ENCODE results near the gene SLC22A17. TPM values are rescaled to one million over a fixed set of nuclear protein-coding genes. Genes with fewer than 3 reads are reported as not detected.
"Not testable (repeated sequence)": the region's sequence is repeated elsewhere in the genome, so short reads cannot be mapped to it uniquely, and the experiment has no call there.

SLC22A17 gene
- total RNA-seq, 1 donor from 2014 or later = 158 TPM

GRCh38 chr14:23339506-23340268 is 13.0 kb downstream of the SLC22A17 start:
- no peak for DNase-seq

- DNase-seq = no peak
Measured at GRCh38 chr14:23335623-23336022, 17.1 kb downstream of the SLC22A17 start.

GRCh38 chr14:23327947-23328744 is 24.5 kb downstream of the SLC22A17 start:
- peak; percentile 53 for DNase-seq

- DNase-seq = no peak
Measured at GRCh38 chr14:23326491-23327332, 26.0 kb downstream of the SLC22A17 start.

- not testable (repeated sequence) for DNase-seq
Measured at GRCh38 chr14:23325746-23326145, 26.9 kb downstream of the SLC22A17 start.

GRCh38 chr14:23324993-23325392 is 27.7 kb downstream of the SLC22A17 start:
- no peak for DNase-seq

GRCh38 chr14:23324455-23324846 is 28.2 kb downstream of the SLC22A17 start:
- DNase-seq = no peak

GRCh38 chr14:23323838-23324454 is 28.7 kb downstream of the SLC22A17 start:
- DNase-seq = no peak

GRCh38 chr14:23322568-23323517 is 29.8 kb downstream of the SLC22A17 start:
- DNase-seq = no peak

GRCh38 chr14:23321572-23322547 is 30.8 kb downstream of the SLC22A17 start:
- no peak for DNase-seq

GRCh38 chr14:23320584-23321571 is 31.8 kb downstream of the SLC22A17 start, which contains the start of gene PABPN1:
Gene PABPN1 (plus strand): TSS chr14:23321457. CDS start chr14:23321470, 13 bp downstream.
- peak; percentile 100 for DNase-seq

- DNase-seq = no peak
Measured at GRCh38 chr14:23319746-23320583, 32.7 kb downstream of the SLC22A17 start.

- DNase-seq = no peak
Measured at GRCh38 chr14:23316300-23316699, 36.4 kb downstream of the SLC22A17 start.

- no peak for DNase-seq
Measured at GRCh38 chr14:23310546-23310945, 42.1 kb downstream of the SLC22A17 start.

GRCh38 chr14:23308721-23309445 is 43.8 kb downstream of the SLC22A17 start:
- DNase-seq = no peak
